Adrenal gland (tissue), 5 donors: ENCODE results near the gene POTEE.
"Not testable (repeated sequence)": the region's sequence is repeated elsewhere in the genome, so short reads cannot be mapped to it uniquely, and the experiment has no call there.

Experiments
- POLR2A ChIP-seq, 2 donors: fragments of 450-650 bp; IDR thresholded peaks; one replicate each; pipeline ENCODE4 v1.6.1; 2017; ENCODE audit warnings: antibody characterized with exemption in 2 of 2, mild to moderate bottlenecking in 2 of 2, moderate library complexity in 1 of 2
- TF ChIP-seq, protein P1 (sequence below), 6 experiments: fragments of 450-650 bp in 4 of 6; fragments of 200-600 bp in 2 of 6; sonication (generic) in 1 of 6; IDR thresholded peaks; 1 replicate in 5 of 6; 2 replicates in 1 of 6; pipeline versions ENCODE4 v1.5.1 to v1.8.0; 2016 to 2021; ENCODE audit warnings: antibody characterized with exemption in 6 of 6, mild to moderate bottlenecking in 2 of 6, moderate library complexity in 1 of 6
- donor health status: DM: no; HTN: no; CAD: no.

- TF ChIP-seq, protein P1, sequence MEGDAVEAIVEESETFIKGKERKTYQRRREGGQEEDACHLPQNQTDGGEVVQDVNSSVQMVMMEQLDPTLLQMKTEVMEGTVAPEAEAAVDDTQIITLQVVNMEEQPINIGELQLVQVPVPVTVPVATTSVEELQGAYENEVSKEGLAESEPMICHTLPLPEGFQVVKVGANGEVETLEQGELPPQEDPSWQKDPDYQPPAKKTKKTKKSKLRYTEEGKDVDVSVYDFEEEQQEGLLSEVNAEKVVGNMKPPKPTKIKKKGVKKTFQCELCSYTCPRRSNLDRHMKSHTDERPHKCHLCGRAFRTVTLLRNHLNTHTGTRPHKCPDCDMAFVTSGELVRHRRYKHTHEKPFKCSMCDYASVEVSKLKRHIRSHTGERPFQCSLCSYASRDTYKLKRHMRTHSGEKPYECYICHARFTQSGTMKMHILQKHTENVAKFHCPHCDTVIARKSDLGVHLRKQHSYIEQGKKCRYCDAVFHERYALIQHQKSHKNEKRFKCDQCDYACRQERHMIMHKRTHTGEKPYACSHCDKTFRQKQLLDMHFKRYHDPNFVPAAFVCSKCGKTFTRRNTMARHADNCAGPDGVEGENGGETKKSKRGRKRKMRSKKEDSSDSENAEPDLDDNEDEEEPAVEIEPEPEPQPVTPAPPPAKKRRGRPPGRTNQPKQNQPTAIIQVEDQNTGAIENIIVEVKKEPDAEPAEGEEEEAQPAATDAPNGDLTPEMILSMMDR (IDR thresholded peaks at IDR 0.05) = not testable (repeated sequence)
- TF ChIP-seq POLR2A (IDR thresholded peaks at IDR 0.05) = not testable (repeated sequence)
Observed at GRCh38 chr2:131209030-131209772, at the start of gene POTEE.
